Thymus (tissue), 11 donors: ENCODE measurements around the gene CORO1C. TPM values are rescaled to one million over a fixed set of nuclear protein-coding genes. Genes with fewer than 3 reads are reported as not detected.
A peak's percentile ranks its signal among the peaks of the same experiment; 100 is the strongest.
"Not testable (repeated sequence)": the region's sequence is repeated elsewhere in the genome, so short reads cannot be mapped to it uniquely, and the experiment has no call there.

ENCODE experiments used
- DNase-seq, 9 donors: peaks; one replicate each; pipeline ENCODE4 v3.0.0-alpha.2; 2013; ENCODE audit warnings: low spot score in 9 of 9, low read depth in 6 of 9, missing footprints in 1 of 9
- H3K27ac ChIP-seq, 2 donors: one replicate each; pipeline ENCODE4 v1.5.1; 2013; ENCODE audit warnings: control low read depth in 1 of 2, low read depth in 1 of 2, low read length in 1 of 2, mild to moderate bottlenecking in 1 of 2, moderate library complexity in 1 of 2
- H3K27me3 ChIP-seq, 2 donors: one replicate each; pipeline ENCODE4 v1.5.1; 2013; ENCODE audit warnings: low read length in 1 of 2; ENCODE audit not compliant: control insufficient read depth in 2 of 2, insufficient read depth in 1 of 2
- H3K36me3 ChIP-seq, 2 donors: one replicate each; pipeline ENCODE4 v1.5.1; 2013; ENCODE audit warnings: low read length in 1 of 2, mild to moderate bottlenecking in 1 of 2, moderate library complexity in 1 of 2; ENCODE audit not compliant: control insufficient read depth in 2 of 2, insufficient read depth in 2 of 2
- H3K4me1 ChIP-seq, 2 donors: one replicate each; pipeline ENCODE4 v1.5.1; 2013; ENCODE audit warnings: low read length in 2 of 2; ENCODE audit not compliant: control insufficient read depth in 2 of 2, insufficient read depth in 2 of 2
- H3K4me3 ChIP-seq, 2 donors: one replicate each; pipeline ENCODE4 v1.5.1; 2013; ENCODE audit warnings: low read length in 2 of 2, control low read depth in 1 of 2, mild to moderate bottlenecking in 1 of 2
- H3K9me3 ChIP-seq, 2 donors: one replicate each; pipeline ENCODE4 v1.5.1; 2013; ENCODE audit warnings: low read length in 1 of 2, mild to moderate bottlenecking in 1 of 2; ENCODE audit not compliant: control insufficient read depth in 2 of 2, insufficient read depth in 1 of 2
- WGBS: extraction: QIAGEN DNeasy Blood & Tissue Kit; methylation state at CpG from one replicate; pipeline ENCODE4 v1.1.7; 2013; 5-methylcytosine and 5-hydroxymethylcytosine counted together
- polyA plus RNA-seq: library from polyadenylated mRNA; stranded (reverse); fragments of 200-250 nt; gene quantifications from one replicate; pipeline ENCODE4 v1.2.3, GENCODE V29; 2013
- total RNA-seq: library from RNA; stranded (reverse); fragments of 120-200 nt; gene quantifications from one replicate; pipeline ENCODE4 v1.2.4, GENCODE V29; 2013
- donor health status: healthy.

CORO1C gene
- total and polyA plus RNA-seq, 2 donors: 24.6 to 35.4 TPM

- not testable (repeated sequence) for H3K27me3 ChIP-seq, H3K27ac ChIP-seq, H3K4me1 ChIP-seq, DNase-seq, H3K4me3 ChIP-seq, H3K9me3 ChIP-seq
- WGBS: 97% methylated on average over 9 of the region's 9 CpGs
- peaks cover 17 to 23% of the 10 kb centered on the region in 2 donors for H3K36me3 ChIP-seq
Measured at GRCh38 chr12:108654622-108655021, 76.7 kb downstream of the CORO1C start.

- WGBS: 98% methylated on average over 3 of the region's 3 CpGs
- H3K4me3 ChIP-seq: no peak overlapping the region
- no peaks in the 10 kb centered on the region for H3K27me3 ChIP-seq
- H3K27ac ChIP-seq: no peak overlapping the region
- no peak for DNase-seq
- peaks cover 3 to 10% of the 10 kb centered on the region in 2 donors for H3K4me1 ChIP-seq
- peaks cover 17 to 23% of the 10 kb centered on the region in 2 donors for H3K36me3 ChIP-seq
- peaks cover 0 to 3% of the 10 kb centered on the region in 2 donors for H3K9me3 ChIP-seq
Measured at GRCh38 chr12:108653922-108654321, 77.4 kb downstream of the CORO1C start.

- Histone ChIP-seq H3K4me1 (peaks cover 3 to 10% of the 10 kb centered on the region in 2 donors), H3K4me3 (no peak overlapping the region), H3K27me3 (no peaks in the 10 kb centered on the region), H3K27ac (no peak overlapping the region), H3K9me3 (peaks cover 0 to 3% of the 10 kb centered on the region in 2 donors), H3K36me3 (peaks cover 25 to 30% of the 10 kb centered on the region in 2 donors)
- peak in 1 of 9 donors; percentile 30 for DNase-seq
Measured at GRCh38 chr12:108653082-108653516, 78.2 kb downstream of the CORO1C start.

- no peak overlapping the region for H3K27ac ChIP-seq
- DNase-seq: no peak
- H3K36me3 ChIP-seq: peaks cover 17 to 35% of the 10 kb centered on the region in 2 donors
- WGBS: 97% methylated on average over 2 of the region's 2 CpGs
- no peaks in the 10 kb centered on the region for H3K9me3 ChIP-seq
- peaks cover 9 to 27% of the 10 kb centered on the region in 2 donors for H3K4me1 ChIP-seq
- no peaks in the 10 kb centered on the region for H3K27me3 ChIP-seq
- H3K4me3 ChIP-seq: no peak overlapping the region
Measured at GRCh38 chr12:108650083-108650482, 81.2 kb downstream of the CORO1C start.

- no peaks in the 10 kb centered on the region for H3K9me3 ChIP-seq
- WGBS: 88% methylated on average over 4 of the region's 4 CpGs
- no peaks in the 10 kb centered on the region for H3K27me3 ChIP-seq
- no peak for DNase-seq
- peaks cover 9 to 31% of the 10 kb centered on the region in 2 donors for H3K4me1 ChIP-seq
- peaks cover 17 to 38% of the 10 kb centered on the region in 2 donors for H3K36me3 ChIP-seq
- no peak overlapping the region for H3K27ac ChIP-seq
- no peak overlapping the region for H3K4me3 ChIP-seq
Measured at GRCh38 chr12:108649669-108650068, 81.6 kb downstream of the CORO1C start.

GRCh38 chr12:108649126-108649525 lies 82.2 kb downstream of the CORO1C start:
- 90% methylated on average over 6 of the region's 6 CpGs for WGBS
- peaks cover 17 to 40% of the 10 kb centered on the region in 2 donors for H3K36me3 ChIP-seq
- peaks cover 11 to 35% of the 10 kb centered on the region in 2 donors for H3K4me1 ChIP-seq
- no peak overlapping the region for H3K27ac ChIP-seq
- H3K4me3 ChIP-seq: no peak overlapping the region
- no peaks in the 10 kb centered on the region for H3K9me3 ChIP-seq
- DNase-seq: peak in 1 of 9 donors; percentile 33
- H3K27me3 ChIP-seq: no peaks in the 10 kb centered on the region

- Histone ChIP-seq H3K27ac (no peak overlapping the region), H3K4me1 (peaks cover 8 to 36% of the 10 kb centered on the region in 2 donors), H3K9me3 (no peaks in the 10 kb centered on the region), H3K4me3 (no peak overlapping the region), H3K36me3 (peaks cover 17 to 40% of the 10 kb centered on the region in 2 donors), H3K27me3 (no peaks in the 10 kb centered on the region)
- DNase-seq: no peak
- WGBS: 96% methylated on average over 9 of the region's 9 CpGs
Measured at GRCh38 chr12:108648371-108648770, 82.9 kb downstream of the CORO1C start.

- WGBS: 97% methylated on average over 11 of the region's 11 CpGs
- Histone ChIP-seq H3K9me3 (no peaks in the 10 kb centered on the region), H3K27ac (no peak overlapping the region), H3K4me3 (no peak overlapping the region), H3K36me3 (peaks cover 17 to 40% of the 10 kb centered on the region in 2 donors), H3K27me3 (no peaks in the 10 kb centered on the region), H3K4me1 (peaks cover 10 to 38% of the 10 kb centered on the region in 2 donors)
- DNase-seq: no peak
Measured at GRCh38 chr12:108647585-108648287, 83.6 kb downstream of the CORO1C start.

- no peaks in the 10 kb centered on the region for H3K27me3 ChIP-seq
- no peak for DNase-seq
- H3K4me3 ChIP-seq: no peak overlapping the region
- 70% methylated on average over 10 of the region's 10 CpGs for WGBS
- peak overlapping the region in 1 of 2 donors; percentile 26 for H3K27ac ChIP-seq
- peaks cover 16 to 41% of the 10 kb centered on the region in 2 donors for H3K4me1 ChIP-seq
- peaks cover 17 to 33% of the 10 kb centered on the region in 2 donors for H3K36me3 ChIP-seq
- H3K9me3 ChIP-seq: no peaks in the 10 kb centered on the region
Measured at GRCh38 chr12:108646600-108647579, 84.4 kb downstream of the CORO1C start.
